K562 treated with DMSO at 1 percent for 48 hours (cell line): ENCODE measurements around the gene CEP44. TPM values are rescaled to one million over a fixed set of nuclear protein-coding genes. Genes with fewer than 3 reads are reported as not detected.

Experiments
- total RNA-seq: library from RNA; unstranded; fragments of 300-600 nt; gene quantifications from 2 replicates; pipeline ENCODE4 v1.2.3, GENCODE V29; 2022; ENCODE audit warnings: low replicate concordance; ENCODE audit errors: extremely low read depth

The CEP44 gene
- not detected in 2 replicates for total RNA-seq

GRCh38 chr4:174283507-174284471 lies at the start of gene CEP44, which contains the start of gene FBXO8:
Gene CEP44, plus strand, starts transcription at chr4:174283911. Its CDS starts 15,211 bp downstream, at chr4:174299122.
Gene FBXO8, minus strand, starts transcription at chr4:174283667. Its CDS starts 20,575 bp downstream, at chr4:174263092.

Other genes with a start within 250 kb of the CEP44 start
- not detected in 2 replicates for gene FBXO8, start 244 bp upstream of the CEP44 start, total RNA-seq
- gene HPGD, start 238.6 kb downstream of the CEP44 start, total RNA-seq: not detected in 2 replicates